Measurements from ENCODE around the gene ELAPOR2.

The ELAPOR2 gene

GRCh38 chr7:87016606-87017005, 42.8 kb downstream of the ELAPOR2 start:
- Histone ChIP-seq H3K27ac (ENCODE audit: insufficient read depth, low read length, poor library complexity, severe bottlenecking) (no peak overlapping the region), H3K4me3 (ENCODE audit: insufficient read depth, low read depth, low read length, poor library complexity, severe bottlenecking) (no peak overlapping the region), H3K27me3 (replicated peaks; ENCODE audit: control insufficient read depth, insufficient read depth, low read length, poor library complexity, severe bottlenecking) (no peaks in the 10 kb centered on the region), H3K9me3 (ENCODE audit: control insufficient read depth, low read length) (no peaks in the 10 kb centered on the region), H3K36me3 (ENCODE audit: control insufficient read depth, insufficient read depth, low read length) (no peaks in the 10 kb centered on the region), H3K4me1 (ENCODE audit: control insufficient read depth, insufficient read depth, low read length, poor library complexity, severe bottlenecking) (no peaks in the 10 kb centered on the region)
- no peak for DNase-seq

GRCh38 chr7:87013840-87014190, 45.6 kb downstream of the ELAPOR2 start:
- Histone ChIP-seq H3K4me1 (ENCODE audit: control insufficient read depth, insufficient read depth, low read length, poor library complexity, severe bottlenecking) (no peaks in the 10 kb centered on the region), H3K9me3 (ENCODE audit: control insufficient read depth, low read length) (no peaks in the 10 kb centered on the region), H3K4me3 (ENCODE audit: insufficient read depth, low read depth, low read length, poor library complexity, severe bottlenecking) (no peak overlapping the region), H3K36me3 (ENCODE audit: control insufficient read depth, insufficient read depth, low read length) (no peaks in the 10 kb centered on the region), H3K27ac (ENCODE audit: insufficient read depth, low read length, poor library complexity, severe bottlenecking) (no peak overlapping the region), H3K27me3 (replicated peaks; ENCODE audit: control insufficient read depth, insufficient read depth, low read length, poor library complexity, severe bottlenecking) (no peaks in the 10 kb centered on the region)
- DNase-seq = no peak

DNA sequence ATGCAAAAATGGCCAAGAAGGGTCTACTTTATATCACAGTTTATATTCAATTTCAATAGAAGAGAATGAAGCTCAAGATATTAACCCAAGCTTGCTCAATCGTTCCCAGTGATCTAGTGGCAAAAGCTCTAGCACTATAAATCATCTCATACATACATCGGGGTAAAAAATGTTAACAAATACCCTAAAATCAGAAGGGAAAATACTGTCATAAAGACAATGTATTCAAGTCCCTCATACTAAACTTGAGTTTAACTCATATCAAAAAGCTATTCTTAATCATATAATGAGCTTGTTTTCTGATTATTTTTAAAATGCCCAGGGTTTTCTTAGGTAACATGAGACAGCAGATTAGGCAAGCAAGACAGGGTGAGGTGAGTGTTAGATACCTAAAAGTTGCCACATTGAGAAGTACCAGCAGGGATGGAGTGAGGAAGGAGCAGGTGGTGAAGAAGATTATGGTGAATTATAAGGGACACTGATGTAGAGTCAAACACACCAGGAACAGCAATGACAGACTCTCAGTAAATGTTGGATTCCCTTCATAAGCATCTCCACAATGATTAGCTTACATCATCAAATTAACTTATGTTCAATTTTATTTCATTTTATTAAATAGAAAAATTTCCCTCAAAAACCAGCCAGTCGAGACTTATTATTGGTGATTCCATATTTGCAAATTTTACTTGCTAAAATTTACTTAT, 46.2 kb downstream of the ELAPOR2 start:
- no peak for DNase-seq
- no peaks in the 10 kb centered on the region for H3K9me3 ChIP-seq (ENCODE audit: control insufficient read depth, low read length)
- H3K4me3 ChIP-seq (ENCODE audit: insufficient read depth, low read depth, low read length, poor library complexity, severe bottlenecking) = no peak overlapping the region
- no peaks in the 10 kb centered on the region for H3K36me3 ChIP-seq (ENCODE audit: control insufficient read depth, insufficient read depth, low read length)
- H3K27me3 ChIP-seq (replicated peaks; ENCODE audit: control insufficient read depth, insufficient read depth, low read length, poor library complexity, severe bottlenecking) = no peaks in the 10 kb centered on the region
- H3K4me1 ChIP-seq (ENCODE audit: control insufficient read depth, insufficient read depth, low read length, poor library complexity, severe bottlenecking) = no peaks in the 10 kb centered on the region
- H3K27ac ChIP-seq (ENCODE audit: insufficient read depth, low read length, poor library complexity, severe bottlenecking) = no peak overlapping the region
